RWPE1 (cell line): ENCODE measurements around the gene SCFD1.
A peak's percentile ranks its signal among the peaks of the same experiment; 100 is the strongest.

ENCODE experiments used
- CTCF ChIA-PET: fragments of 350-600 bp; sonication (Branson Sonifier 250); formaldehyde crosslinking; extraction: SDS; loops from one replicate; lab custom pipeline; 2021; lab: Yijun Ruan, JAX
- POLR2A ChIA-PET: fragments of 400-600 bp; formaldehyde crosslinking; extraction: SDS; loops from one replicate; lab custom pipeline; 2020; ENCODE audit warnings: antibody characterized with exemption; ENCODE audit not compliant: low non-redundant PET; lab: Yijun Ruan, JAX
- DNase-seq: peaks from one replicate; pipeline ENCODE4 v3.0.0; 2012; ENCODE audit warnings: low spot score
- H3K27ac ChIP-seq: fragments of 450-650 bp; 2 replicates; pipeline ENCODE4 v1.5.1; 2017
- CTCF ChIP-seq: fragments of 450-650 bp; conservative IDR thresholded peaks from 2 replicates; pipeline ENCODE4 v1.5.1; 2017; ENCODE audit warnings: low read depth, mild to moderate bottlenecking

SCFD1 gene

GRCh38 chr14:30607156-30607780 lies 14.9 kb upstream of the SCFD1 start:
- ChIA-PET CTCF (no interaction called here), POLR2A (no interaction called here)
- no peak for TF ChIP-seq CTCF
- DNase-seq, result no peak
- no peak overlapping the region for H3K27ac ChIP-seq

GRCh38 chr14:30608533-30609006 lies 13.5 kb upstream of the SCFD1 start:
- POLR2A ChIA-PET, result no interaction called here
- no peak for DNase-seq
- TF ChIP-seq CTCF, result no peak
- CTCF ChIA-PET, result no interaction called here
- H3K27ac ChIP-seq, result no peak overlapping the region

GRCh38 chr14:30610787-30611343 lies 11.3 kb upstream of the SCFD1 start:
- CTCF ChIA-PET, result interaction anchor here (0.6 to 1.0 kb wide), 2 partner anchors 11 to 558 kb away, joined by 3 to 8 read pairs; no protein-coding TSS in a partner anchor
- TF ChIP-seq CTCF, result 0 out of 2 replicates have a peak, but pooled peaks have one; percentile 6
- H3K27ac ChIP-seq, result peak overlapping the region; percentile 74

GRCh38 chr14:30614155-30614554 lies 8.0 kb upstream of the SCFD1 start:
- ChIA-PET POLR2A (no interaction called here), CTCF (no interaction called here)

More at GRCh38 chr14:30610787-30611343, 11.3 kb upstream of the SCFD1 start:
- DNase-seq, result peak; percentile 50
- POLR2A ChIA-PET, result no interaction called here

GRCh38 chr14:30620178-30620577 lies 1.9 kb upstream of the SCFD1 start:
- ChIA-PET POLR2A (no interaction called here), CTCF (no interaction called here)
- TF ChIP-seq CTCF, result no peak
- peak; percentile 30 for DNase-seq
- peak overlapping the region; percentile 56 for H3K27ac ChIP-seq

More at GRCh38 chr14:30614155-30614554, 8.0 kb upstream of the SCFD1 start:
- no peak for DNase-seq
- no peak overlapping the region for H3K27ac ChIP-seq
- no peak for TF ChIP-seq CTCF

GRCh38 chr14:30621354-30621939 lies 672 bp upstream of the SCFD1 start:
- peak overlapping the region; percentile 88 for H3K27ac ChIP-seq
- CTCF ChIA-PET, result interaction anchor here (0.6 kb wide), 1 partner anchor 63 kb away, joined by 6 read pairs; the partner anchor contains the start of gene G2E3
- POLR2A ChIA-PET, result no interaction called here
- DNase-seq, result peak; percentile 8
- no peak for TF ChIP-seq CTCF
